ENCODE data around the gene PACSIN2. TPM values are rescaled to one million over a fixed set of nuclear protein-coding genes. Genes with fewer than 3 reads are reported as not detected.

Gene PACSIN2
- total and polyA plus RNA-seq, 2 of the 13 experiments (the other 11 are each of a cell fraction or from before 2014, with no cell fraction given): 54.1 to 68.8 TPM

DNA sequence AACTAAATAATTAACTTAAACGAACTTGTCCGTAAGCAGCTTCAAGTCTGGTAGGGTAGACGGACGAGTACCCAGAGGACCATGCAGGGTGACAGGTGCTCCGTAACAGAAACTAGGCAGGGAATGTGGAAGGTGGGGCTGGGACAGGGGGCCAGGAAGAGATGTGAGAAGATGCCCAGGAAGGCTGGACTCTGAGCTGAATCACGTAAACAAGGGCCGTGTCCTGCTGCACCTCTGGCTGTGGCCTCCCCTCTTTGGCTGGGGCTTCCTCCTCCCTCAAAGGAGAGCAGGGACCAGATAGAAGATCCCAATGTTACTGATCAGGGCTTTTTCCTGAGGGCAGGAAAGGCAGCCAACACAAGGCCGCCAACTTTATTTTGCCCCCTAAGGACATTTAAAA lies 47.9 kb downstream of the PACSIN2 start (continued):
- TF ChIP-seq ZFP36L1 (CRISPR knock-in tag; IDR thresholded peaks at IDR 0.05) (no peak), HIC2 (CRISPR knock-in tag; IDR thresholded peaks at IDR 0.05; ENCODE audit: low read depth) (peak; percentile 50; the same call in 1 of the 2 replicates), FOXP1 (IDR thresholded peaks at IDR 0.05) (no peak), FOXP1 (CRISPR knock-in tag; IDR thresholded peaks at IDR 0.05) (peak; percentile 54), ZNF646 (CRISPR knock-in tag; IDR thresholded peaks at IDR 0.05) (no peak), KLF12 (CRISPR knock-in tag; IDR thresholded peaks at IDR 0.05; ENCODE audit: borderline replicate concordance) (no peak), FOSL2 (CRISPR knock-in tag; IDR thresholded peaks at IDR 0.05) (0 out of 2 replicates have a peak, but pooled peaks have one; percentile 24), HDAC1 (CRISPR knock-in tag; IDR thresholded peaks at IDR 0.05) (peak; percentile 31; the same call in 1 of the 2 replicates), KMT2A (CRISPR knock-in tag; IDR thresholded peaks at IDR 0.05) (no peak), DPF2 (CRISPR knock-in tag; IDR thresholded peaks at IDR 0.05; ENCODE audit: borderline replicate concordance, low read depth) (peak; percentile 46; the same call in 1 of the 2 replicates), HNF4A (CRISPR knock-in tag; IDR thresholded peaks at IDR 0.05) (peak; percentile 60), ELF1 (CRISPR knock-in tag; IDR thresholded peaks at IDR 0.05) (peak; percentile 46), JUN (CRISPR knock-in tag; IDR thresholded peaks at IDR 0.05) (no peak), MXD4 (CRISPR knock-in tag; IDR thresholded peaks at IDR 0.05) (no peak), MIER3 (CRISPR knock-in tag; IDR thresholded peaks at IDR 0.05; ENCODE audit: borderline replicate concordance) (no peak), ETV5 (CRISPR knock-in tag; IDR thresholded peaks at IDR 0.05; ENCODE audit: borderline replicate concordance) (0 out of 2 replicates have a peak, but pooled peaks have one; percentile 18), NFIC (IDR thresholded peaks at IDR 0.05; ENCODE audit: low read length) (no peak), SALL1 (CRISPR knock-in tag; IDR thresholded peaks at IDR 0.05) (peak; percentile 52; the same call in 1 of the 2 replicates)
- TF ChIP-seq, protein P1, sequence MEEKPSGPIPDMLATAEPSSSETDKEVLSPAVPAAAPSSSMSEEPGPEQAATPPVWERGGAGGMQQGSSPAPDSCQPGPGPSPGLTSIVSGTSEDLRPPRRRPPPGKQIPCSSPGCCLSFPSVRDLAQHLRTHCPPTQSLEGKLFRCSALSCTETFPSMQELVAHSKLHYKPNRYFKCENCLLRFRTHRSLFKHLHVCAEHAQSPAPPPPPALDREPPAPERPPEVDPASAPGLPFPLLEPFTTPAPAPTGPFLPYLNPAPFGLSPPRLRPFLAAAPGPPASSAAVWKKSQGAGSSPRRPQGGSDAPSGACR (CRISPR knock-in tag; IDR thresholded peaks at IDR 0.05): no peak
- TF ChIP-seq, protein P2, sequence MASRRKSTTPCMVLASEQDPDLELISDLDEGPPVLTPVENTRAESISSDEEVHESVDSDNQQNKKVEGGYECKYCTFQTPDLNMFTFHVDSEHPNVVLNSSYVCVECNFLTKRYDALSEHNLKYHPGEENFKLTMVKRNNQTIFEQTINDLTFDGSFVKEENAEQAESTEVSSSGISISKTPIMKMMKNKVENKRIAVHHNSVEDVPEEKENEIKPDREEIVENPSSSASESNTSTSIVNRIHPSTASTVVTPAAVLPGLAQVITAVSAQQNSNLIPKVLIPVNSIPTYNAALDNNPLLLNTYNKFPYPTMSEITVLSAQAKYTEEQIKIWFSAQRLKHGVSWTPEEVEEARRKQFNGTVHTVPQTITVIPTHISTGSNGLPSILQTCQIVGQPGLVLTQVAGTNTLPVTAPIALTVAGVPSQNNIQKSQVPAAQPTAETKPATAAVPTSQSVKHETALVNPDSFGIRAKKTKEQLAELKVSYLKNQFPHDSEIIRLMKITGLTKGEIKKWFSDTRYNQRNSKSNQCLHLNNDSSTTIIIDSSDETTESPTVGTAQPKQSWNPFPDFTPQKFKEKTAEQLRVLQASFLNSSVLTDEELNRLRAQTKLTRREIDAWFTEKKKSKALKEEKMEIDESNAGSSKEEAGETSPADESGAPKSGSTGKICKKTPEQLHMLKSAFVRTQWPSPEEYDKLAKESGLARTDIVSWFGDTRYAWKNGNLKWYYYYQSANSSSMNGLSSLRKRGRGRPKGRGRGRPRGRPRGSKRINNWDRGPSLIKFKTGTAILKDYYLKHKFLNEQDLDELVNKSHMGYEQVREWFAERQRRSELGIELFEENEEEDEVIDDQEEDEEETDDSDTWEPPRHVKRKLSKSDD (CRISPR knock-in tag; IDR thresholded peaks at IDR 0.05; ENCODE audit: low read depth): no peak
